MM.1S (cell line): ENCODE measurements around the gene AGAP1.

Source experiments
- EZH2 ChIP-seq: fragments of 300-600 bp; sonication (generic); optimal IDR thresholded peaks from 2 replicates; pipeline ENCODE3; 2017; ENCODE audit warnings: low read depth, mild to moderate bottlenecking, antibody characterized with exemption, low read length, mixed read lengths
- TF ChIP-seq, protein P1 (sequence below): fragments of 300-600 bp; sonication (generic); IDR thresholded peaks from 2 replicates; pipeline ENCODE4 v1.5.1; 2016; ENCODE audit warnings: antibody characterized with exemption, low read length, mixed read lengths

DNA sequence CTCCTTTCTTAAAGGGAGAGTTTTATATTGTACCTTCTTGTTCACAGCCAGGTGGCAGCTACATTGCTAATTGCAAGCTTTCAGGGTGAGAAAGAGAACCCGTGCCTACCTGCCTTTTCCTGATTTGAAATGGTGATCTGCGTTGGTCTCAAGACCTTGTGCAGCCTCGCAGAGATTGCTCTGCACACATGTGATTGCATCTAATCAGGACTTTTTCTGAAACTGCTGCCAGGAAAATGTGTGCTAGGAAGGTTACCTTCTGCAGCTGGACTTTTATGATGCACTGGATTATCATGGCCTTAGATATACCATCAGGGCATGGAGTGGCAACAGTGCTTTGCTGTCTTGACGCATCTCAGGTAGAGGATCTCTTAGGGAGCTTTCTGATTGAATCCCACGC lies 45.1 kb downstream of the AGAP1 start:
- TF ChIP-seq, protein P1, sequence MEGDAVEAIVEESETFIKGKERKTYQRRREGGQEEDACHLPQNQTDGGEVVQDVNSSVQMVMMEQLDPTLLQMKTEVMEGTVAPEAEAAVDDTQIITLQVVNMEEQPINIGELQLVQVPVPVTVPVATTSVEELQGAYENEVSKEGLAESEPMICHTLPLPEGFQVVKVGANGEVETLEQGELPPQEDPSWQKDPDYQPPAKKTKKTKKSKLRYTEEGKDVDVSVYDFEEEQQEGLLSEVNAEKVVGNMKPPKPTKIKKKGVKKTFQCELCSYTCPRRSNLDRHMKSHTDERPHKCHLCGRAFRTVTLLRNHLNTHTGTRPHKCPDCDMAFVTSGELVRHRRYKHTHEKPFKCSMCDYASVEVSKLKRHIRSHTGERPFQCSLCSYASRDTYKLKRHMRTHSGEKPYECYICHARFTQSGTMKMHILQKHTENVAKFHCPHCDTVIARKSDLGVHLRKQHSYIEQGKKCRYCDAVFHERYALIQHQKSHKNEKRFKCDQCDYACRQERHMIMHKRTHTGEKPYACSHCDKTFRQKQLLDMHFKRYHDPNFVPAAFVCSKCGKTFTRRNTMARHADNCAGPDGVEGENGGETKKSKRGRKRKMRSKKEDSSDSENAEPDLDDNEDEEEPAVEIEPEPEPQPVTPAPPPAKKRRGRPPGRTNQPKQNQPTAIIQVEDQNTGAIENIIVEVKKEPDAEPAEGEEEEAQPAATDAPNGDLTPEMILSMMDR = no peak
- TF ChIP-seq EZH2 = no peak
